Osteocyte (in vitro differentiated cells): ENCODE data around the gene ALG12. TPM values are rescaled to one million over a fixed set of nuclear protein-coding genes. Genes with fewer than 3 reads are reported as not detected.

Experiments used
- DNase-seq: peaks from one replicate; pipeline ENCODE4 v3.0.0; 2021; ENCODE audit warnings: mixed read lengths; ENCODE audit not compliant: unreplicated experiment; ENCODE audit errors: extremely low spot score
- H3K27ac Mint-ChIP-seq: one replicate; pipeline ENCODE4 v1.8.0; 2021; ENCODE audit warnings: mild to moderate bottlenecking, mixed read lengths; ENCODE audit not compliant: unreplicated experiment
- H3K27me3 Mint-ChIP-seq: one replicate; pipeline ENCODE4 v1.8.0; 2021; ENCODE audit warnings: mixed read lengths; ENCODE audit not compliant: unreplicated experiment
- H3K36me3 Mint-ChIP-seq: one replicate; pipeline ENCODE4 v1.8.0; 2021; ENCODE audit warnings: mixed read lengths; ENCODE audit not compliant: unreplicated experiment
- H3K4me1 Mint-ChIP-seq: one replicate; pipeline ENCODE4 v1.8.0; 2021; ENCODE audit warnings: mixed read lengths; ENCODE audit not compliant: unreplicated experiment
- H3K4me3 Mint-ChIP-seq: one replicate; pipeline ENCODE4 v1.8.0; 2021; ENCODE audit warnings: mild to moderate bottlenecking, moderate library complexity, mixed read lengths; ENCODE audit not compliant: unreplicated experiment
- H3K9me3 Mint-ChIP-seq: one replicate; pipeline ENCODE4 v1.8.0; 2021; ENCODE audit warnings: mixed read lengths; ENCODE audit not compliant: unreplicated experiment
- total RNA-seq: library from RNA; stranded (reverse); gene quantifications from 2 replicates; pipeline ENCODE4 v1.2.1, GENCODE V29; 2021
- TF ChIP-seq, protein P1 (sequence below): fragments of 200-600 bp; sonication (generic); IDR thresholded peaks from 2 replicates; pipeline ENCODE4 v1.5.0; 2021; ENCODE audit warnings: antibody characterized with exemption, mild to moderate bottlenecking, moderate library complexity

Gene ALG12
- total RNA-seq, 1 donor from 2014 or later, result 27.1 TPM

DNA sequence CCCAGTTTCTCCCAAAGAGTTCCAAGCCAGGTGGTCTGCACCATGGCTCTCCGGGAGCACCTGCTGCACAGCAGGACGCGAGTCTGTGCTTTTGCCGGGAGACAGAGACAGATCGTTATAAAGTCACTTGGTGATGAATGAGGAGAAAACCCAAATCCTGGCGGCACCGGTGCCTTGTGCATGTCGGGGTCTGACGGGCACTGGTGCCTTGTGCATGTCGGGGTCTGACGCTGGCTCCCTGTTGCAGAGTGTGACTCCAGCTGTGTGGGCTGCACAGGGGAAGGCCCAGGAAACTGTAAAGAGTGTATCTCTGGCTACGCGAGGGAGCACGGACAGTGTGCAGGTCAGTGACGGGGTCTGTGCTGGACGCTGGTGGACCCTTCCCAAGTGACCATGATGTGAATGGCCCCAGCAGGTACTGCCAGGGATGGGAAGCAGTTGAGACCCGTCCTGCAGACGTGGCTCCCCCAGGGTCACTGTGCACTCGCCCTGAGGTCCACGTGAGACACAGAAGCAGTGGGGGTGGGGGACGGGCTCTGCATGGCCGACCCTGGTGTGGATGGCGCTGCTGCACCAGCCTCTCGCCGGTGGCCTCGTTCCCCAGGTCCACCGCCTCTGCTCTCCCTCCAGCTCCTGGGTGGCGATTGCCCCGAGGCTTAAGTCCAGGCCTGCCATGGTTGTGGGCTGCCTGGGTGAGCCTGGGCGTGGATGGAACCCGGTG is 6.0 kb upstream of the ALG12 start:
- TF ChIP-seq, protein P1, sequence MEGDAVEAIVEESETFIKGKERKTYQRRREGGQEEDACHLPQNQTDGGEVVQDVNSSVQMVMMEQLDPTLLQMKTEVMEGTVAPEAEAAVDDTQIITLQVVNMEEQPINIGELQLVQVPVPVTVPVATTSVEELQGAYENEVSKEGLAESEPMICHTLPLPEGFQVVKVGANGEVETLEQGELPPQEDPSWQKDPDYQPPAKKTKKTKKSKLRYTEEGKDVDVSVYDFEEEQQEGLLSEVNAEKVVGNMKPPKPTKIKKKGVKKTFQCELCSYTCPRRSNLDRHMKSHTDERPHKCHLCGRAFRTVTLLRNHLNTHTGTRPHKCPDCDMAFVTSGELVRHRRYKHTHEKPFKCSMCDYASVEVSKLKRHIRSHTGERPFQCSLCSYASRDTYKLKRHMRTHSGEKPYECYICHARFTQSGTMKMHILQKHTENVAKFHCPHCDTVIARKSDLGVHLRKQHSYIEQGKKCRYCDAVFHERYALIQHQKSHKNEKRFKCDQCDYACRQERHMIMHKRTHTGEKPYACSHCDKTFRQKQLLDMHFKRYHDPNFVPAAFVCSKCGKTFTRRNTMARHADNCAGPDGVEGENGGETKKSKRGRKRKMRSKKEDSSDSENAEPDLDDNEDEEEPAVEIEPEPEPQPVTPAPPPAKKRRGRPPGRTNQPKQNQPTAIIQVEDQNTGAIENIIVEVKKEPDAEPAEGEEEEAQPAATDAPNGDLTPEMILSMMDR, result no peak
- Mint-ChIP-seq H3K27ac (no peak overlapping the region), H3K4me3 (no peak overlapping the region), H3K9me3 (no peaks in the 10 kb centered on the region), H3K27me3 (no peaks in the 10 kb centered on the region), H3K36me3 (peaks cover 6% of the 10 kb centered on the region), H3K4me1 (peaks cover 7% of the 10 kb centered on the region)
- no peak for DNase-seq

DNA sequence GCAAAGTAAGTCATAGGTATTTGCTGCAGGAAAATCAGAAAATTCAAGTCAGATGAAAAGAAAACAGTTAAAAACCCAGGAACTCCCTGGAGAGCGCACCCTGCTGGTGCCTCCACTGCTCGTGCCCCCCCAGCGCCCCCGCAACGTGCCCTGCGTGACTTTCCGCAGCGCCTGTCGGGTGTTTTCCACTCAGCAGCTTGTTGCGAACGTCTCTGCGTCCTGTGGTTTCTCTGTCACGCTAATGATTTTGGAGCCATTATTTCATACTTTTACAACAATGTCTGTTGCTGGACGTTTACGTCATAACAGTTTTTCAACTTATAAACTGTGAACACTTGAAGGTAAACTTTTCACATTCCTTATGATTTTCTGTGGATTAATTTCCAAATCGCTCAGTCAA is 5.2 kb upstream of the ALG12 start:
- Mint-ChIP-seq H3K9me3 (no peaks in the 10 kb centered on the region), H3K27me3 (no peaks in the 10 kb centered on the region), H3K4me1 (peaks cover 9% of the 10 kb centered on the region), H3K27ac (no peak overlapping the region), H3K36me3 (peaks cover 6% of the 10 kb centered on the region), H3K4me3 (no peak overlapping the region)
- TF ChIP-seq, protein P1, result peak; percentile 20
- DNase-seq, result no peak

DNA sequence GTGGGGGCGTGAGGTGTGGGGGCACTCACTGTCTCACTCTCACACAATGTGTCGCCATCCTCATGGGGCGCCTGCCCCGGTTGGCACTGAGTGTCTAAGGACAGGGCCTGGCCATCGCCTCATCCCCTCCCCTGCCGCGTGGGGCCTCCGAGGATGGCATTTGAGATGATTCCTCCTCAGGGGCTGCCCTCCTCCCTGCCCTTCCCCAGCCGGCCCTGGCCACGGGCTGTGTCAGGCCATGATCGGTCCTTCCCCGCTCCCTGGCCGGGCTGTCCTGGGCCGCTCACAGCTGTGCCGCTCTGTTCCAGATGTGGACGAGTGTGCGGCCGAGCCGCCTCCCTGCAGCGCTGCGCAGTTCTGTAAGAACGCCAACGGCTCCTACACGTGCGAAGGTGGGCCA is 4.7 kb upstream of the ALG12 start:
- TF ChIP-seq, protein P1, result no peak
- Mint-ChIP-seq H3K9me3 (no peaks in the 10 kb centered on the region), H3K4me3 (no peak overlapping the region), H3K27ac (no peak overlapping the region), H3K36me3 (peaks cover 6% of the 10 kb centered on the region), H3K27me3 (no peaks in the 10 kb centered on the region), H3K4me1 (peaks cover 9% of the 10 kb centered on the region)
- no peak for DNase-seq

DNA sequence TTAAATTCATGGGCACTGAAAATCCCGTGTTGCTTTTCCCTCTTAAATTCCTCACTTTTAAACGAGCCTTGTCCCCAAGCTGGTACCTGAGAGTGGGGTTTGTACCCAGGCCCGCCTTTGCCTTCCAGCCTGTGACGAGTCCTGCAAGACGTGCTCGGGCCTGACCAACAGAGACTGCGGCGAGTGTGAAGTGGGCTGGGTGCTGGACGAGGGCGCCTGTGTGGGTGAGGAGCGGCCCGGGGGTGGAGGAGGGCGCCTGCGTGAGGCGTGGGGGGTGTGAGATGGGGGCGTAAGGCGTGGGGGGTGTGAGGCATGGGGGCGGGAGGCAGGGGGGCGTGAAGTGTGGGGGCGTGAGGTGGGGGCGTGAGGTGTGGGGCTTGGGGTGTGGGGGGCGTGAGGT is 4.2 kb upstream of the ALG12 start:
- Mint-ChIP-seq H3K27me3 (no peaks in the 10 kb centered on the region), H3K36me3 (peaks cover 6% of the 10 kb centered on the region), H3K27ac (no peak overlapping the region), H3K9me3 (no peaks in the 10 kb centered on the region), H3K4me1 (peaks cover 10% of the 10 kb centered on the region), H3K4me3 (no peak overlapping the region)
- no peak for DNase-seq
- TF ChIP-seq, protein P1, result no peak

DNA sequence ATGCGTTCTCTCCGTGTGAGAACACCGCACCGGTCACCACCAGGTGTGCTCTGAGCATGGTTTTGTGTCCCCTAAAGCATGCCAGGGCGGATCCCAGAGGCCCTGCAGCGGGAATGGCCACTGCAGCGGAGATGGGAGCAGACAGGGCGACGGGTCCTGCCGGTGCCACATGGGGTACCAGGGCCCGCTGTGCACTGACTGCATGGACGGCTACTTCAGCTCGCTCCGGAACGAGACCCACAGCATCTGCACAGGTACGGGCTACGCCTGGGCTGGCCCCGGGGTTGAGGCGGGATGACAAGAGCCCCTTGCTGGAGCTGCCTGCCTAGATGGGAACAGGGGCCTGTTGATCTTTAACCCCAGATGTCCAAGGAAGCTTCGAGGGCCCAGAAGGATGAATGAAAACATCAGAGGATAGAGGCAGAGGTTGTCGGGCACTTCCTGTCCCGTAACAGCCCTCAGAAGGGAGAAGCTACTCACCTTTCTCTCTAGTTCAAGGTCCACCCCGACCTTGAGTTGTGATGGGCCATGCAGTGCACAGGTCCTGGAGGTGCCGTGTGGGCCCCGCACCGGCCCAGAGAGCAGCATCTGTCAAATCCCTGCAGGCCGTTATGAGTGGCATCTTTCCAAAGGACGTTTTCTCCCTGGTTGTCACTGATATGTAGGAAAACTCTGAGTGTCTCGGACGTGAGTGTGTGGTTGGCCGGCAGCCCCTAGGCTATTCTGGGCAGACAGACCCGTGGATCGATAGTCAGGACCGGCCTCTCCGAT is 3.5 kb upstream of the ALG12 start:
- H3K4me3 Mint-ChIP-seq, result no peak overlapping the region
- no peaks in the 10 kb centered on the region for H3K27me3 Mint-ChIP-seq
- TF ChIP-seq, protein P1, result no peak
- H3K36me3 Mint-ChIP-seq, result peaks cover 6% of the 10 kb centered on the region
- H3K27ac Mint-ChIP-seq, result no peak overlapping the region
- no peak for DNase-seq
- H3K9me3 Mint-ChIP-seq, result no peaks in the 10 kb centered on the region
- H3K4me1 Mint-ChIP-seq, result peaks cover 16% of the 10 kb centered on the region
